ENCODE measurements around the gene OSBPL5.

OSBPL5 gene

GRCh38 chr11:3200388-3201111 is 35.4 kb upstream of the OSBPL5 start:
- H3K27me3 ChIP-seq (ENCODE audit: low read depth, low read length): peaks cover 5% of the 10 kb centered on the region; the same call in 1 of the 2 replicates
- H2AFZ ChIP-seq (ENCODE audit: low read depth, low read length): no peak overlapping the region
- no peaks in the 10 kb centered on the region for H3K79me2 ChIP-seq (ENCODE audit: low read length)
- no peaks in the 10 kb centered on the region for H3K4me1 ChIP-seq (ENCODE audit: low read length)
- H3K27ac ChIP-seq (ENCODE audit: low read length): no peak overlapping the region
- H4K20me1 ChIP-seq (ENCODE audit: insufficient read depth, low read length): no peaks in the 10 kb centered on the region
- H3K36me3 ChIP-seq (replicated peaks; ENCODE audit: low read depth, low read length): no peaks in the 10 kb centered on the region
- no peaks in the 10 kb centered on the region for H3K9me3 ChIP-seq (ENCODE audit: insufficient read depth, low read length)
- H3K4me3 ChIP-seq (ENCODE audit: low read length): no peak overlapping the region
- no peak overlapping the region for H3K4me2 ChIP-seq (ENCODE audit: low read length)
- TF ChIP-seq EZH2phosphoT487 (IDR thresholded peaks at IDR 0.05; ENCODE audit: low read depth): no peak
- no peak for TF ChIP-seq CTCF (IDR thresholded peaks at IDR 0.05; ENCODE audit: low read depth, low read length)
- no peak overlapping the region for H3K9ac ChIP-seq (ENCODE audit: low read length)

DNA sequence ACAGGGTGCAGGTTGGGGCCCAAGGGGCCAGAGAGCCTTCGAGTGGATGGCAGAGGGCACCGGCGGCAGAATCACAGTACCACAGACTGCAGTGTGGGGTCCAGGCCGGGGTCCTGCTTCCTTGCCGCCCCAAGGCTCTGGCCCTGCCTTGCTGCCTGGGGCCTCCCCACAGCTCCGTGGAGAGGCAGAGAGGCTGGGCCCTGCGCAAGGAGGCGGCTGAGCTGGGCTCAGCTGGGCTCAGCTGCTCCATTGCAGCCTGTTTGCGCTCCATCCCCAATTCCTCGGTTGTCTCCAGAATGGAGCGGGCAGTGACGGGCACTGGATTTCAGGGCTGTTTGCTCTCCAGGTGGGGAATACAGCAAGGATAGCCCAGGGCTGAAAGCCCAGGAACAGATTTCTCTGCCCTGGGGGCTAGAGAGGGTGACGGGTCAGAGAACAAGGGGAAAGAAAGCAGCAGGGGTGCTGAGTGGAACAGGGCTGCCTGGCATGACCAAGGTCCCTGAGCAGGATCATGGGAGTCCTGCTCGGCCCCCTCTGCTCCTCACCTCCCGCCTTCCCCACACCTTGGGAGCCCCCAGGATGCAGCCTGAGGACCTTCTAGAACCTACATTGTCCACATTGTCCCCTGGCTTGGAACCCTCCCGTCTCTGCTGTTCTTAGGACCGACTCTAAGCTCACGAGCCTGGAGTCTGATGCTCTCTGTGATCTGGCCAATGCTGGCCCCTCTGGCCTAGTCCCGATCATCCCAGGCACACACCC is 34.6 kb upstream of the OSBPL5 start:
- Histone ChIP-seq H3K9me3 (ENCODE audit: insufficient read depth, low read length) (no peaks in the 10 kb centered on the region), H3K4me2 (ENCODE audit: low read length) (no peak overlapping the region), H3K36me3 (replicated peaks; ENCODE audit: low read depth, low read length) (no peaks in the 10 kb centered on the region), H3K4me1 (ENCODE audit: low read length) (no peaks in the 10 kb centered on the region), H3K79me2 (ENCODE audit: low read length) (no peaks in the 10 kb centered on the region), H4K20me1 (ENCODE audit: insufficient read depth, low read length) (no peaks in the 10 kb centered on the region), H2AFZ (ENCODE audit: low read depth, low read length) (no peak overlapping the region), H3K27ac (ENCODE audit: low read length) (no peak overlapping the region), H3K9ac (ENCODE audit: low read length) (no peak overlapping the region), H3K4me3 (ENCODE audit: low read length) (no peak overlapping the region), H3K27me3 (ENCODE audit: low read depth, low read length) (peaks cover 5% of the 10 kb centered on the region; the same call in 1 of the 2 replicates)
- TF ChIP-seq EZH2phosphoT487 (IDR thresholded peaks at IDR 0.05; ENCODE audit: low read depth) (no peak), CTCF (IDR thresholded peaks at IDR 0.05; ENCODE audit: low read depth, low read length) (no peak)

DNA sequence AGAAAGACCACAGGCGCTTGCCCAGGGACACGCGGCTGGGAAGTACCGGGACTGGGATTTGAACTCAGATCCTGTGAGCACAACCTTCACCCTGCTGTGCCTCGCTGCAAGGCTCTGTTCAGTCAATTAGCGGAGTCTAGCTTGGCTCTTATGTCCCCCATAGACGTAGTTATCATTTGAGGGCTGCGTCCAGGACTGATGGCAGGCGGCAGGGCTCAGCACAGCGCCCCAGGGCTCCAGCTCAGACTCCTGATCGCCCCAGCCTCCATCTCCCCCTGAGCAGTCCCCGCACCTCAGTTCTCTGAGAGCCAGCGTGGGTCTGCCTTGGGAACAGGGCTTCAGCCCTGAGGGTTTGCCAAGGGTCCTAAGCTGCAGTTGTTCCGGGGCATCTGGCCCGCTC is 33.7 kb upstream of the OSBPL5 start:
- H4K20me1 ChIP-seq (ENCODE audit: insufficient read depth, low read length): no peaks in the 10 kb centered on the region
- no peak overlapping the region for H3K9ac ChIP-seq (ENCODE audit: low read length)
- no peaks in the 10 kb centered on the region for H3K4me1 ChIP-seq (ENCODE audit: low read length)
- H3K36me3 ChIP-seq (replicated peaks; ENCODE audit: low read depth, low read length): no peaks in the 10 kb centered on the region
- H3K27ac ChIP-seq (ENCODE audit: low read length): no peak overlapping the region
- no peak overlapping the region for H3K4me2 ChIP-seq (ENCODE audit: low read length)
- no peak for TF ChIP-seq CTCF (IDR thresholded peaks at IDR 0.05; ENCODE audit: low read depth, low read length)
- TF ChIP-seq EZH2phosphoT487 (IDR thresholded peaks at IDR 0.05; ENCODE audit: low read depth): no peak
- no peaks in the 10 kb centered on the region for H3K9me3 ChIP-seq (ENCODE audit: insufficient read depth, low read length)
- no peak overlapping the region for H3K4me3 ChIP-seq (ENCODE audit: low read length)
- peaks cover 5% of the 10 kb centered on the region; the same call in 1 of the 2 replicates for H3K27me3 ChIP-seq (ENCODE audit: low read depth, low read length)
- no peaks in the 10 kb centered on the region for H3K79me2 ChIP-seq (ENCODE audit: low read length)
- H2AFZ ChIP-seq (ENCODE audit: low read depth, low read length): no peak overlapping the region

DNA sequence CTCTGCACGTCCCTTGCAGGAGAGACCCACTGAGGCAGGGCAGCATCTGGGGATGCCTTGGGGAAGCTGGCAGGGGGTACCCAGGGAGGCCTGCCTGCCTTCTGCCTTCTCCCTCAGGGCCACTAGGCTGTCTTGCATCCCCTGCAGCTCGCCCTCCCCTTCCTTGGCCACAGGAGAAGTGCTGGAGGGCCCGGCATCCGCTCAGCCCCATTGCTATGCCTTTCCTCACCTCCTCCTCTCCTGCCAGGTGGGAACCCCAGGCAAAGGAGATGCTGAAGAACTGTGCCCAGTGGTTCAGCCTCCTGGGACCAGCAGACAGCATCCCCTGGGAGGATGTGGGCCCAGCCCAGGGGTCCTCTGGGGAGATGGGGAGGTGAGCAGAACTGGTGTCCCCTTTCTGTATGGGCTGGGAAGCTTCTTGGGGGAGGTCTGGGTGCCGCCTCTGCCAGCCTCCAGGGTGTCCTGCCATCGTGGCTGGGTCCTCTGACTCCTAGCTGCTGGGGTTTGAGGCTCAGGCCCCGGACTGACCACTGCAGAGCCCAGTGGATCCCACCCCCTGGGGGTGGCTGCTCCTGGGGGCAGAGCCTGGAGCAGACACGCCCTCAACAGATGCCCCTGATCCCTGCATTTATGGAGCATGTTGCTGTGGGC is 32.9 kb upstream of the OSBPL5 start:
- Histone ChIP-seq H3K36me3 (replicated peaks; ENCODE audit: low read depth, low read length) (no peaks in the 10 kb centered on the region), H4K20me1 (ENCODE audit: insufficient read depth, low read length) (no peaks in the 10 kb centered on the region), H3K27me3 (ENCODE audit: low read depth, low read length) (peaks cover 5% of the 10 kb centered on the region; the same call in 1 of the 2 replicates)

More for the DNA sequence above, 32.9 kb upstream of the OSBPL5 start:
- H3K79me2 ChIP-seq (ENCODE audit: low read length): no peaks in the 10 kb centered on the region
- H3K4me3 ChIP-seq (ENCODE audit: low read length): no peak overlapping the region
- H2AFZ ChIP-seq (ENCODE audit: low read depth, low read length): no peak overlapping the region
- no peak overlapping the region for H3K9ac ChIP-seq (ENCODE audit: low read length)
- H3K4me2 ChIP-seq (ENCODE audit: low read length): no peak overlapping the region
- no peaks in the 10 kb centered on the region for H3K9me3 ChIP-seq (ENCODE audit: insufficient read depth, low read length)
- no peak for TF ChIP-seq EZH2phosphoT487 (IDR thresholded peaks at IDR 0.05; ENCODE audit: low read depth)
- TF ChIP-seq CTCF (IDR thresholded peaks at IDR 0.05; ENCODE audit: low read depth, low read length): no peak
- H3K27ac ChIP-seq (ENCODE audit: low read length): no peak overlapping the region
- H3K4me1 ChIP-seq (ENCODE audit: low read length): no peaks in the 10 kb centered on the region
